A549 treated with AZD2906 at 1 μM for 4 hours (cell line): ENCODE measurements around the gene EBLN2. TPM values are rescaled to one million over a fixed set of nuclear protein-coding genes. Genes with fewer than 3 reads are reported as not detected.

ENCODE experiments used
- total RNA-seq: library from RNA; stranded (reverse); fragments of 200-300 nt; extraction: Qiagen RNA extraction; gene quantifications from 5 replicates; pipeline ENCODE4 v1.2.3, GENCODE V29; 2022

EBLN2 gene
- total RNA-seq: 0.31 to 0.60 TPM (median 0.35 TPM) in 5 replicates

DNA sequence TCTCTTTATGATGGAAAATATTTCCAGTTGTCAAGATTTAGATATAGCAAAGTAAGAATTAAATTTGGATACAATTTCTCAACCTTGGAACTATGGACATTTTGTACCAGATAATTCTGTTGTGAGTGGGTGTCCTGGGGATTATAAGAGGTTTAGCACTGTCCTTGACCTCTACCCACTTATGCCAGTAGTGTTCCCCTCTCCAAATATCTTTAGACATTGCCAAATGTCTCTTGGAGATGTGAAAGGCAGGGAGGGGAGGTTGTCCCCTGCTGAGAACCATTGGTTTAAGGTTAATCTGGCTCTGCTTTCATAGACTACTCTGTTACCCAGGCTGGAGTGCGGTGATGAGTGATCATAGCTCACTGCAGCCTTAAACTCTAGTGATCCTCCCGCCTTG is at the start of gene EBLN2:
EBLN2 (plus strand) TSS at position 244 of the 400 bp plus-strand sequence. CDS start 423 bp downstream, outside the sequence.

Other genes with a start within 250 kb of the EBLN2 start
- 15.6 to 18.2 TPM (median 16.2 TPM) in 5 replicates for gene SHQ1, start 213.2 kb upstream of the EBLN2 start, total RNA-seq
- gene GXYLT2, start 173.6 kb upstream of the EBLN2 start, total RNA-seq: 1.1 to 1.7 TPM (median 1.6 TPM) in 5 replicates
- 27.6 to 43.5 TPM (median 35.9 TPM) in 5 replicates for gene PPP4R2, start 64.8 kb upstream of the EBLN2 start, total RNA-seq